GM19239 (cell line): ENCODE results near the gene TMEM175.

Source experiments
- DNase-seq: peaks from one replicate; pipeline ENCODE4 v3.0.0; 2011; ENCODE audit warnings: low spot score; ENCODE audit not compliant: insufficient read length
- FAIRE-seq: peaks from 2 replicates; lab custom pipeline; 2011; peaks lifted over from hg19 to GRCh38; lab: Jason Lieb, UNC

The TMEM175 gene

DNA sequence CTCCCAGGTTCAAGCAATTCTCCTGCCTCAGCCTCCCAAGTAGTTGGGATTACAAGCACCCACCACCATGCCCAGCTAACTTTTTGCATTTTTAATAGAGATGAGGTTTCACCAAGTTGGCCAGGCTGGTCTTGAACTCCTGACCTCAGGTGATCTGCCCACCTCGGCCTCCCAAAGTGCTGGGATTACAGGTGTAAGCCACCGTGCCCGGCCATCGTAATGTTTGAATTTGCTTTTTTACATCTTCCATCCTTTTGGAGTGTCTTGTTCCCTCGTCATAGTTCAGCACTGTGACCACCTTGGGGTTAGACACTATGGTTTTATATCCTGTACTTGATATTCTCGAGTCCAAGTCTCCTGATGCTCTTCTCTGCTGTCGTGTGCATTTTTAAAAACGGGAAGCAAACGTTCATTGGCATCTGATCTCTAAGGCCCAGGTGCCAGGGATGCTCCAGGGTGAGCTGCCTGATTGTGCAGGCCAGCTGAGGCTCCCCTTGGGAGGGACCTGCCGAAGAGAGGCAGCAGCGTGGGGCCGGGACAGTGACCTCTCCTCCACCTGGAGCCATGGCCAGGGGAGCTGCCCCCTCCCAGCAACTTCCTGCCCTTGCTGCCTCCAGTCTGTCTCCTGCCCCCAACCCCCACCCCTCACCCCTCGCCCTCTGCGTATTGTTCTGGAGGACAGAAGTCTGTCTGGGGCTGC, 24.4 kb downstream of the TMEM175 start:
- FAIRE-seq = no peak
- no peak for DNase-seq

- no peak for FAIRE-seq
- DNase-seq = no peak
Observed at GRCh38 chr4:957231-957580, 24.9 kb downstream of the TMEM175 start.

GRCh38 chr4:957581-958313, 25.5 kb downstream of the TMEM175 start:
- FAIRE-seq = no peak
- no peak for DNase-seq

DNA sequence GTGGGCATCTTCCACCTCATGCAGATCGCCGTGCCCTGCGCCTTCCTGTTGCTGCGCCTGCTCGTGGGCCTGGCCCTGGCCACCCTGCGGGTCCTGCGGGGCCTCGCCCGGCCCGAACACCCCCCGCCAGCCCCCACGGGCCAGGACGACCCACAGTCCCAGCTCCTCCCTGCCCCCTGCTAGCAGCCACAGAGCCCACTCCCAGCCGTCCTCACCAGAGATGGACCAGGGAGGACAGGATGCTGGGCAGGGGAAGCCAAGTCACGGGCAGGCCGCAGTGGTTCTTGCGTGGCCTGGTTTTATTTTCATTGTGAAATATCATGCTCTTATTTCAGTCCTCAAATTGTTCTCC, 26.0 kb downstream of the TMEM175 start:
- no peak for DNase-seq
- no peak for FAIRE-seq

DNA sequence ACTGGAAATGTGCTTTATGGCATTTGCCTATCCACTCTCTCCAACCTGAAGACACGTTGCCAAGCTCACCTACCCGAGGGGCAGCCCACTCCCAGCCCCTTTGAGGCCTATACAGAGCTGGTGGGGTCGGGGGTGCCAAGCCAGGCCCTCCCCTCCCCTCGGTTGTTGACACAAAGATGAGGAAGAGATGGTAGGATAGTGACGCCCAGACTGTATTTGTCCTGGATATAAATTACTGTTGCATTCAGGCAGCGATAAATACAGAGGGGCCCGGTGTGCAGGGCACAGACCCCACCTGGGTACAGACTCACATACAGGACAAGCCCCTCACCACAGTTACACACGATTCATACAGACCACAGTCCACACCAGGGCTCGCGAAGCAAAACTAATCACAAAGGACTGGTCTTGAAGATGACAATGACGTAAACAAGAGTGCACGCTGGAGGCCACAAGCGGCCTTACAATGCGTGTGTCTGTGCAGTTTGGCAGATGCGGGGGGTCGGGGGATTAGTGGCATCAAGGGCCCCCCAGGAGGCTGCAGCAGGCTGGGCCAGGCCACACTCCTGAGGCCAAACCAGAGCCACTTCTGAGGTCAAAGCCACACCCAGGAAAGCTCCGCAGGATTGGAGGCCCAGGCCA, 26.6 kb downstream of the TMEM175 start:
- FAIRE-seq (no peak), DNase-seq (no peak)

GRCh38 chr4:959338-960139, 27.3 kb downstream of the TMEM175 start:
- DNase-seq = no peak
- no peak for FAIRE-seq

GRCh38 chr4:960140-960635, 27.9 kb downstream of the TMEM175 start:
- FAIRE-seq (no peak), DNase-seq (no peak)

DNA sequence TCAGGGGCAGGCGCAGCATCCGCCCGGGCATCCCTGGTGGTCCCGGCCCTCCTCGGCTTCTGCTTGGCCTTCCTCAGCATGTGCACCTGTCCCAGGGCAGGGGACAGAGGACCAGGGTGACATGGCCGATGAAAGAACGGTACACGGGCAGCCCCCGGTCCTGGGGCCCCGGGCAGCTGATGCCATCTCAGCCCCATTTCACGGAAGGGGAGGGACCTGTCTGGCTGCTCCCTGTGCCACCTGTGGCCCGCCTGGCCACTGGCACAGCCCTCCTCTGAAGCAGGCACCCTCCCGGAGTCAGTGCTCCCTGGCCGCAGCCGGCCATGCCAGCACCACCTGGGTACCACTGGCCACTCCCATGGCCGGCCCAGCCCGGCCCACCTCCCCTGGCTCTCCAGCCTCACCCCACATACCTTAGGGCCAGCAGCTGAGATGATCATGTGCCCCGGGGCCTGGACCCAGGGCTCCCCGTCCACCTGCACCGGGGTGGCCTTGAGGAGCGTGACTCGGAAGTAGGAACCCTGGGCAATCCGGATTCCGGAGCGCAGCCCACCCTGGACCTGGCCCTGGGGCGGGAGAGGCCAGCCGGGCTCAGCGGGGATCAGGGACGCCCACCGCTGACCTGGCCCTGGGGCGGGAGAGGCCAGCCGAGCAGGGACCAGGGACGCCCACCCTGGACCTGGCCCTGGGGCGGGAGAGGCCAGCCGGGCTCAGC, 28.5 kb downstream of the TMEM175 start:
- FAIRE-seq (no peak), DNase-seq (no peak)

GRCh38 chr4:961351-962230, 29.3 kb downstream of the TMEM175 start:
- DNase-seq (no peak), FAIRE-seq (no peak)

GRCh38 chr4:962231-963208, 30.3 kb downstream of the TMEM175 start:
- DNase-seq = no peak
- no peak for FAIRE-seq

- DNase-seq (no peak), FAIRE-seq (no peak)
Observed at GRCh38 chr4:963276-964225, 31.3 kb downstream of the TMEM175 start.

DNA sequence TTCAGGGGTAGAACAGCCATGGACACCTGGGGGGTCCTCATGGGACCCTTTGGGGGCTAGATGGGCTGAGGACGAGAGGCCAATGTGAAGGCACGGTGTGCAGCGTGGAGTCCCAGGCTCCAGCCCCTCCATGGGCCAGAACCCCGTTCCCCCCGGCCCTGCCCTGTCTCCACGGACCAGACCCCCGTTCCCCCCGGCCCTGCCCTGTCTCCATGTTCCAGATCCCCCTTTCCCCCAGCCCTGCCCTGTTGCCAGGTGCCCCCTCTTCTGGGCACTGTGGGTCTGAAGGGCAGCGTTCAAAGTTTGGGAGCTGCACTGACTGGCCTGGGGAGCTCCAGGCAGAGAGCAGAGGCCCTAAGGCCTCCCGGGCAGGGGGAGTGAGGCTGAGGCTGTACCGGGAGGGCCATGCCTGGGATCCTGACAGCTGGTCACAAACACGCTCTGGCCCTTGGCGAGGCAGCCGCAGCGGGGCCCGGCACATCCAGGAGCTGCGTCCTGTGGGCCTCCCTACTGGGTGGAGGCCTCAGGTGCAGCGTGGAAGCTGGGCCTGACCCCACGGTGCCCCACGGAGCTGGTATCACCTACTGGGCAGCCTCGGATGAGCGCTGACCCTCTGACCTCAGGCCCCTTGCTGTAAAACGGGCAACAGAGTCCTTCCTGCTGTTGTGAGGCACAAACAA, 32.2 kb downstream of the TMEM175 start:
- FAIRE-seq (no peak), DNase-seq (no peak)

DNA sequence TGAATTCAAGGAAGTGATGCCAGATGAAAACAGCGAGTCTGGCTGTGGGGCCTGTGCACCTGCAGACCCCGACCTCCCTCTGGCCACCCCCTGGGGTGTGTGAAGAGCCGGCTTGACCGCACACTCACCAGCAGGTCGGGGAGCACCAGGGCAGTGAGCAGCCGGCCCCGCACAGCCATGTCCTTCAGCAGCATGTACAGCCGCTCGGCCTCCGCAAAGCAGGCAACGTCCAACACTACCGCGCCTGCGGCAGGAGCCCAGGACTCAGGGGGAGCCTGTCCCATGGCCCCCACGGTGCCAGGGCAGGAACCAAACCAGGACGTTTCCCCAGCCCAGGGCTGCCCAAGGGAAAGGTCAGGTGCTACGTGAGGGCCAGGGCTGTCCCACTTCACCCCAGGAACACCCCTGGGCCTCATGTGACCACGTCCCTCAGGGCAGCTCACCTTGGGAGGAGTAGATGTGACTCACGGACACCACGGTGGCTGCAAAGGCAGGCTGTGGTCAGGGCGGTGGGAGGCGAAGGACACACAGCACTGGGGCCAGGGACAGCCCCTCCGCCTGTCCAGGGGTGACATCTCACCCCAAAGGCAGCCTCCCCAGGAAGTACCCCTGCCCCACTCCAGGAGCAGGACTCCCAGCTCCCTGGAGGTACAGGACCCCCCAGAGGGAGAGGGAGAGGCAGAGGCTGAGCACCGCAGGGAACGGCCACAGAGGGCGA, 32.9 kb downstream of the TMEM175 start:
- no peak for FAIRE-seq
- DNase-seq = no peak

DNA sequence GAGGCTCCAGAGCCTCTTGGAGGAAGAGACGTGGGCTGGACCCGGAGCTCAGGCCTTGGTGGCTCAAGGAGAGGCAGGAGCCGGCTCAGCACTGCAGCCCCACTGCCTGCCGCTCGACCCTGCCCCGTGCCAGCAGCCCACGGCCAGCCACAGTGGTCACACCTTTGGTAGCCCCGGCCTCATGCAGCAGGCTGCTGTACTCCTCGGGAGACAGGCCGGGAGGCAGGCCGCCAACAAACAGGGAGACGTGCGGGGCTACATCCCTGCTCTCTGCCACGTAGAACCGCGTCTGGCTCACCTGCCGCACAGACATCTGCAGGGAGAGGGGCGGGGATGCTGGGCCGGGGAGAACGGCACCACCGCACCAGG, 33.5 kb downstream of the TMEM175 start:
- DNase-seq = no peak
- FAIRE-seq = no peak

DNA sequence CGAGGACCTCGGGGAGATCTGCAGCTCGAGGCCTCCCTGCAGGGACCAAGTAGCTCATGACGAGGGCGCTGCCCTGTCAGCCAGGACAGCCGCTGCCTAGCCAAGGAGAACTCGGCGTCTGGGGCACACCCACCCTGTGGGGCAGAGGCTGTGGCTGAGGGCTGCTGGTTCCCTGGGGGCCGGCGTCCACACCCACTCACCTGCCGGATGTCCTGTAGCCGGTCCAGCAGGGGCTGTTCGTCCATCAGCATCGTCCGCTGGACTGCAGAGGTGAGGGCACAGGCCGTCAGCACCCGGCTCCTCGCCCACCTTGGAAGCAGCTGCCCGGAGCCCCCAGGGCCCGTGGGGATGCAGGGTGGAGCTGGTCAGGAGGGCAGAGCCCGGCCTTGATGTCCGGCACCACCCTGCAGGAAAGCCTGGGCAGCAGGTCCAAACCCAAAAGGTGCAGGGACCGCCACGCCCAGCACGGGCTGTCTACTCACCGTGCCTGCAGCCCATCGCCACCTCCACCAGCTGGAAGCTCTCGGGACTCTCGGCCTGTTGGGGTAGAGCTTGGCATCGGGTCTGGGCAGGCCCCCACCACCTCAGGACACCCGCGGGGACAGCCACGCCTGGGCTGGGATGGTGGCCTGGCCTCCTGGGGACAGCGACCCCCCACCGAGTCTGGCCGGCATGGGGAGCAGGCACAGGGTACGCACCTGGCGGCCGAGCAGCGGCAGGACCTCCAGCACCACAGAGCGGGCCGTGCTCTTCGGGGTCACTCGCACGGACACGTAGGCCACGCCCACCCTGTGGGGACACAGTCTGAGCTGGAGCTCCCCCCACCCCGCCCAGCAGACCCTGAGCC, 34.2 kb downstream of the TMEM175 start:
- no peak for DNase-seq

More for the DNA sequence above, 34.2 kb downstream of the TMEM175 start:
- FAIRE-seq = no peak
